NT2/D1 (cell line): ENCODE measurements around the gene TACC2.

ENCODE experiments used
- DNase-seq: peaks from one replicate; pipeline ENCODE4 v3.0.0-alpha.2; 2011; ENCODE audit warnings: low read depth, low spot score
- H3K27me3 ChIP-seq: 2 replicates; pipeline ENCODE4 v1.6.0; 2011; ENCODE audit warnings: mild to moderate bottlenecking; ENCODE audit not compliant: insufficient read length, insufficient read depth
- H3K36me3 ChIP-seq: 2 replicates; pipeline ENCODE4 v1.6.1; 2011; ENCODE audit warnings: mild to moderate bottlenecking, low read length, mixed read lengths; ENCODE audit not compliant: insufficient read depth, insufficient read length
- H3K4me1 ChIP-seq: 2 replicates; pipeline ENCODE4 v1.5.1; 2011; ENCODE audit not compliant: insufficient read depth, insufficient read length
- H3K4me3 ChIP-seq: 2 replicates; pipeline ENCODE4 v1.5.1; 2011; ENCODE audit warnings: low read depth; ENCODE audit not compliant: insufficient read length
- H3K9ac ChIP-seq: 2 replicates; pipeline ENCODE4 v1.6.0; 2011; ENCODE audit warnings: low read depth; ENCODE audit not compliant: insufficient read length
- H3K9me3 ChIP-seq: 2 replicates; pipeline ENCODE4 v1.5.1; 2011; ENCODE audit warnings: mild to moderate bottlenecking, low read length; ENCODE audit not compliant: insufficient read depth
- SUZ12 ChIP-seq: IDR thresholded peaks from 2 replicates; pipeline ENCODE4 v1.6.1; 2011; ENCODE audit not compliant: insufficient read length, insufficient read depth; ENCODE audit errors: extremely low read depth
- YY1 ChIP-seq: IDR thresholded peaks from 2 replicates; pipeline ENCODE4 v1.6.1; 2011; ENCODE audit not compliant: insufficient read length, insufficient read depth
- ZNF274 ChIP-seq: IDR thresholded peaks from 2 replicates; pipeline ENCODE4 v1.6.1; 2011; ENCODE audit warnings: mild to moderate bottlenecking, low read depth, low read length

The TACC2 gene

DNA sequence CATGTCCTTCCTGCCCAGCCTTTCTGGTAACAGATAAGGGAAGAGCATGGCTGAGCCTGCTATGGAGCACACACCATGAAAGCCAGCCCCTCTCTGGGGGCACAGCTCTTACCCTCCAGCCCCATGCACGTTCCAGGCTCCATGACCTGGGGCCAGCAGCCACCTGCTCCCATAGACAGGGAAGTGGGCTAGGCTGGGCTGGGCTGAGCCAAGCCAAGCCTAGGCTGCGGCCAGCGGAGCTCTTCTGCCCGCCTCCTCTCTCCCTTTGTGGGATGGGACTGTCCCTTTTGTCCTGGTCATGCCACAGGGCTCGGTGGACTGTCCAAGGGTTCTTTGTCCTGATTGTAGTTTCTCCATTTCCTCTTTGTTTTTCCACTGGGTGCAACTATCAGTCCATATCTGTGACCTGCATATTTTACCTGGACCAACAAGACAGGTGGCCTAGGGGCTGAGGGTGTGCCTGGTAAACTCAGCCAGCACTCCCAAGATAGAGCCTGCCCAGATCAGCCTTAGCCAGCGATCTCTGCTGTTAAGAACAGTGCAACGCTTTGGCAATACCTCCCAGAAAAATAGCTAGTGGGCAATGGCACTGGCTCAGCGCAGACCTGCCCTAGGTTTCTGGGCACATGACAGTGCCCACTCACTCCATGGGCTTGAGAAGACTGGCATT is 184.9 kb downstream of the TACC2 start:
- no peak overlapping the region for H3K4me3 ChIP-seq
- no peak for DNase-seq
- no peaks in the 10 kb centered on the region for H3K27me3 ChIP-seq
- no peaks in the 10 kb centered on the region for H3K9me3 ChIP-seq
- no peaks in the 10 kb centered on the region for H3K36me3 ChIP-seq
- H3K9ac ChIP-seq = no peak overlapping the region
- no peak for TF ChIP-seq ZNF274
- TF ChIP-seq YY1 = no peak
- TF ChIP-seq SUZ12 = no peak
- peaks cover 18% of the 10 kb centered on the region for H3K4me1 ChIP-seq

DNA sequence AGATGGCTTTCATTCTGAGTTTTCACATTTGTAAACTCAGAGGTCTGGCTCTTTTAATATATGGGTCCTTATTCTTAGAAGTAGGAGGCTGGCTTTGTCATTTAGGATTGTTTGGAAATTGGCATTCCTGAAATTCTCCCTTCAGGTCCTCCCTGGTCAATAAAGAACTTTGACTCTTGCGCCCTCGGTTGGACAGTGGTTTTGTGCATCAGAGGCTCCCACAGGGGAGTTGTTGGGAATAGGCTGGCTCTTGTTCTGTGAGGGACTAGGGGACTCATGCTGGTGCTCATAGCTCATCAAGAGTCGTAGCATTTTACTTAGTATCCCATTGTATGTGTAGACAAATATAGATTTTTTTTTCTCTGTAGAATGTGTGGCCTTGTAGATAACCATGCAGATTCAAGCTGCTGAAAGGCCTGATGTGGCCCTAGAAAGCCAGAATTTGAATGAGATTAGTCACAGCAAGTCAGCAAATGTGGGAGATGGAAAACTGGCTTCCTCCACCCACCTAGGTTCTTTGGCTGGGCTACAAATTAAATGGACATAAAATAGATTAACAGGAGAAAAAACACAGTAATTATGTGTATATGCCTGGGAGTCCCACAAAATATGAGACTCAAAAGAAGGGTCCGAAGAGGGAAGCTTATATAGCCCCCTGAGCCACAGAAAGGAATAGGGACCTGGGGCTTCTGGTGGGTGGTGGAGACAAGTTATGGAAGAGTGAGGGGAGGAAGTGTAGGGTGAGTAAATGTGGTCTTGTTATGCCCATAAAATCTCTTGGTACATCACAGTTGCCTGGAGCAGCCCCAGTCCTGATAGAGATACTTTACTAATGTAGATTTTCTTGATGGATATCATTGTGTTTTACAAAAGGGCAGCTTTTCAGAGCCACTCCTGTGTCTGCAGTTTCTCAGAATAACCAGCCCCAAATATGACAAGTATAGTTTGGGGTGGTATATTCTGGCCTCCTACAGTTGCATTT is 187.6 kb downstream of the TACC2 start:
- H3K9me3 ChIP-seq = no peaks in the 10 kb centered on the region
- no peak overlapping the region for H3K4me3 ChIP-seq
- TF ChIP-seq ZNF274 (no peak), YY1 (no peak), SUZ12 (no peak)
- DNase-seq = no peak
- H3K9ac ChIP-seq = no peak overlapping the region
- no peaks in the 10 kb centered on the region for H3K36me3 ChIP-seq
- no peaks in the 10 kb centered on the region for H3K27me3 ChIP-seq
- H3K4me1 ChIP-seq = peaks cover 14% of the 10 kb centered on the region

DNA sequence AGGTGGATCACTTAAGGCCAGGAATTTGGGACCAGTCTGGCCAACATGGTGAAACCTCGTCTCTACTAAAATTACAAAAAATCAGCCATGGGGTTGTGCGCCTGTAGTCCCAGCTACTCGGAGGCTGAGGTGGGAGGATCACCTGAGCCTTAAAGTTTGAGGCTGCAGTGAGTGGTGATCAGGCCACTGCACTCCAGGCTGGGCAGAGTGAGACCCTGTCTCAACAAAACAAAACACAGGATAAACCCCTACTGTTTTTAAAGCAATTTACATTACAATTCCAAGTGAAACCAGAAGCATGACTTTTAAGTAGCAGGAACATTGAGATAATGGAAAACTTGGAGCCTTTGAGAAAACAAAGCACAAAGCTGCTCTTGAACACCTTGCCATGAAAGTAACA is 189.7 kb downstream of the TACC2 start:
- TF ChIP-seq ZNF274 (no peak), SUZ12 (no peak), YY1 (no peak)
- Histone ChIP-seq H3K9ac (no peak overlapping the region), H3K4me3 (no peak overlapping the region)

DNA sequence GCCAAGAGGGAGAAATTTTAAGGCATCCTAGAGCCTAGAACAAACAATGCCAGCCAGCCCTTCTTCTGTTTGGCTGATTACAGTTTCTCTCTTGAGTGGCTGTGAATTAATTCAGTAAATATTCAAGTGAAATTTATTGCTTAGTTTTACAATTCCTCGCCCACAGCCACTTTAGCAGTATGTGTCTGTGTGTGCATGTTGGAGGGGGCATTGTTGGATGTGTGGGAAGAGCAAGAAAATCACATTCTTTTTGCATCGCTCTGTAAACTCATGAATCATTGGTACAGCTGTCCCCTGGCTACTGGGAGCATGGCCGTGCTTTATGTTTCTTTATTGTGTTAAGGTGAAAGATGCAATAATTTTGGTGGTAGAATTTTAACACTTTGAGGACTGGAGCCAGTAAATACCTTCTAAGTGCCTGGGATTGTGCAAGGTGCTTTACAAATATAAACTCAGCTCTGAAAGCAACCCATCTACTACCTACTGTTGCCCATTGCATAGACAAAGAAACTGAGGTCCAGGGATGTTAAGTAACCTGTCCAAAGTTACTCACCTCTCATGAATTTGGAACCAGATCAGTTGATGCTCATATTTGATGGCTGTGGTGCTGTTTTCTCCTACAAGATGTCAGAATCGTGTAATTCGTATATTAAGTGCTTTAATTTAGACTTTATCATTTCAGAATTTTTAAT is 192.2 kb downstream of the TACC2 start:
- Histone ChIP-seq H3K4me1 (peaks cover 2% of the 10 kb centered on the region), H3K27me3 (no peaks in the 10 kb centered on the region), H3K36me3 (no peaks in the 10 kb centered on the region), H3K4me3 (no peak overlapping the region), H3K9ac (no peak overlapping the region), H3K9me3 (no peaks in the 10 kb centered on the region)
- no peak for TF ChIP-seq SUZ12
- TF ChIP-seq YY1 = no peak
- TF ChIP-seq ZNF274 = no peak
- no peak for DNase-seq

More for the DNA sequence above, 189.7 kb downstream of the TACC2 start:
- Histone ChIP-seq H3K27me3 (no peaks in the 10 kb centered on the region), H3K9me3 (no peaks in the 10 kb centered on the region), H3K4me1 (peaks cover 9% of the 10 kb centered on the region), H3K36me3 (no peaks in the 10 kb centered on the region)
- DNase-seq = no peak

- Histone ChIP-seq H3K9ac (no peak overlapping the region), H3K4me1 (peaks cover 2% of the 10 kb centered on the region), H3K27me3 (no peaks in the 10 kb centered on the region), H3K36me3 (no peaks in the 10 kb centered on the region), H3K9me3 (no peaks in the 10 kb centered on the region), H3K4me3 (no peak overlapping the region)
- no peak for DNase-seq
- TF ChIP-seq YY1 = no peak
- TF ChIP-seq ZNF274 = no peak
- no peak for TF ChIP-seq SUZ12
Measured at GRCh38 chr10:122181876-122182275, 192.9 kb downstream of the TACC2 start.

DNA sequence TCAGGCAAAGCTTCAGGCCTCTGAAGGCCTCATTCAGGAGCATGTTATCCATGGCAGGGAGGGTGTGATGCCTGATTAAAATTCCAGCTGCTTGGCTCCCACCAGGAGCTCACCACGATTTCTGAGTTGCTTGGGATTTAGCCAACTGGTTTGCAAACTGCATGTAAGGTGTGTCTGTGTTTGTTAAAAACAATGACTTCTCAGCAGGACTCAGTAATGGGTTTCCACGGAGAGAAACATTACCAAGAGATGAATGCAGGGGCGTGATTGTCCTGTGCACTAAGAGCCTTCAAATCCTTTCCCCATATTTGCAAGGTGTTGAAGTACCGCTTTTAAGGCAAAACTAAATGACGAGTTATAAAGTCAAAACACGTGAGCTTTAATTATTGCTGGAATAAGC is 193.3 kb downstream of the TACC2 start:
- Histone ChIP-seq H3K36me3 (no peaks in the 10 kb centered on the region), H3K27me3 (no peaks in the 10 kb centered on the region), H3K9ac (no peak overlapping the region), H3K4me1 (peaks cover 2% of the 10 kb centered on the region), H3K4me3 (no peak overlapping the region), H3K9me3 (no peaks in the 10 kb centered on the region)
- TF ChIP-seq ZNF274 = no peak
- TF ChIP-seq YY1 = no peak
- no peak for TF ChIP-seq SUZ12
- DNase-seq = no peak

GRCh38 chr10:122184254-122184653 is 195.3 kb downstream of the TACC2 start:
- no peaks in the 10 kb centered on the region for H3K9me3 ChIP-seq
- H3K27me3 ChIP-seq = no peaks in the 10 kb centered on the region
- TF ChIP-seq YY1 (no peak), SUZ12 (no peak), ZNF274 (no peak)
- H3K4me1 ChIP-seq = peaks cover 2% of the 10 kb centered on the region
- DNase-seq = no peak
- no peak overlapping the region for H3K9ac ChIP-seq
- H3K36me3 ChIP-seq = no peaks in the 10 kb centered on the region
- no peak overlapping the region for H3K4me3 ChIP-seq
